ENCODE data around the gene GSS. TPM values are rescaled to one million over a fixed set of nuclear protein-coding genes. Genes with fewer than 3 reads are reported as not detected.
"Not testable (repeated sequence)": the region's sequence is repeated elsewhere in the genome, so short reads cannot be mapped to it uniquely, and the experiment has no call there.

The GSS gene
- total RNA-seq, 1 experiment from 2014 or later = 95.9 TPM

DNA sequence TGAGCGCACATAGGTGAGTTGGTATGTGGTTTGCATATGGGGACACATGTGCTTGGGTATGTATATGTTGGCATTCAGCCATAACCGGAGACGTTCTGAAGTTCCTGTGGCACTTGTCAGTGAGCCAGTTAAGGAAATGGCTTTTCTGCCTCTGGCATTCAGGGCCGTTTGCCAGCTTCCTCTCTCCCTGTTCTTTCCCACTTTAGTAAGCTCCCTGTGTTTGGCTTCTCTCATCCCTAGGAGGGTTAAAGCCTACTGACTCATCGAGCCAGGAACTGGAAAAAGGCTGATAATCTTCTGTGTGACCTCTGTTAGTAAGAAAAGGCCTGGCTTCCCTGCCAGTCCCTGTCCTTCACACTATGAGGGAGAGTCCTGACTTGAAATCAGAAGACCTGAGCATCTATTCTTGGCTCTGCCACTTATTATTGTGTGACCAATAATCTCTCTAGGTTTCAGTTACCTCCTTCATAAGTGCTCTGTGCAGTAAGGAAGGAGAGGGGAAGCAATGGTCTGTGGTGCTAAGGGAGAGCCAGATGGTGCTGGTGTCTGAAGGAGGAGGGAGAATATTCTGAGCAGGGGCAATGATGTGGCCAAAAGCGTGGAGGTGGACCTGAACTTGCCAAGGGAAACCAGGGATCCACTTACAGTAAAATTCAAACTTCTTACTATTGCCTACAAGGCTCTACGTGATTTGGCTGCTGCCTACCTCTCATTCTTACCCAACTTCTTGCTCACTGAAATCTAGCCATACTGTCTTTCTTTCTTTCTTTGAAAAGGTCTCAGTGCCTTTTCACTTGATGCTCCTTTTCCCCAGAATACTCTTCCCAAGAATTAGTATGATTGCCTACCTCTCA, 47.8 kb downstream of the GSS start:
- BruUV-seq (replicated peaks) = no TSS peak
- ATAC-seq (peak; percentile 99), DNase-seq (peak; percentile 100)
- H2AFZ ChIP-seq (ENCODE audit: low read length) = no peak overlapping the region
- H3K4me1 ChIP-seq (ENCODE audit: insufficient read depth, low read length) = peaks cover 23% of the 10 kb centered on the region
- 0 out of 2 replicates have a peak, but pooled peaks cover 4% of the 10 kb centered on the region for H3K36me3 ChIP-seq (ENCODE audit: low read depth, low read length)
- no peak overlapping the region for H3K4me3 ChIP-seq (ENCODE audit: low read length)
- TF ChIP-seq EZH2phosphoT487 (IDR thresholded peaks at IDR 0.05; ENCODE audit: borderline replicate concordance, low read length) (no peak), EZH2 (IDR thresholded peaks at IDR 0.05; ENCODE audit: low read length, unreplicated experiment) (no peak)
- TF ChIP-seq, protein P1, sequence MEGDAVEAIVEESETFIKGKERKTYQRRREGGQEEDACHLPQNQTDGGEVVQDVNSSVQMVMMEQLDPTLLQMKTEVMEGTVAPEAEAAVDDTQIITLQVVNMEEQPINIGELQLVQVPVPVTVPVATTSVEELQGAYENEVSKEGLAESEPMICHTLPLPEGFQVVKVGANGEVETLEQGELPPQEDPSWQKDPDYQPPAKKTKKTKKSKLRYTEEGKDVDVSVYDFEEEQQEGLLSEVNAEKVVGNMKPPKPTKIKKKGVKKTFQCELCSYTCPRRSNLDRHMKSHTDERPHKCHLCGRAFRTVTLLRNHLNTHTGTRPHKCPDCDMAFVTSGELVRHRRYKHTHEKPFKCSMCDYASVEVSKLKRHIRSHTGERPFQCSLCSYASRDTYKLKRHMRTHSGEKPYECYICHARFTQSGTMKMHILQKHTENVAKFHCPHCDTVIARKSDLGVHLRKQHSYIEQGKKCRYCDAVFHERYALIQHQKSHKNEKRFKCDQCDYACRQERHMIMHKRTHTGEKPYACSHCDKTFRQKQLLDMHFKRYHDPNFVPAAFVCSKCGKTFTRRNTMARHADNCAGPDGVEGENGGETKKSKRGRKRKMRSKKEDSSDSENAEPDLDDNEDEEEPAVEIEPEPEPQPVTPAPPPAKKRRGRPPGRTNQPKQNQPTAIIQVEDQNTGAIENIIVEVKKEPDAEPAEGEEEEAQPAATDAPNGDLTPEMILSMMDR (conservative IDR thresholded peaks at IDR 0.05; ENCODE audit: low read depth, low read length) = no peak
- H3F3A ChIP-seq (ENCODE audit: low read length, unreplicated experiment) = peaks cover 6% of the 10 kb centered on the region
- peak overlapping the region; percentile 63 for H3K9ac ChIP-seq (ENCODE audit: low read length)
- H3K9me2 ChIP-seq (replicated peaks; ENCODE audit: low read length) = no peaks in the 10 kb centered on the region
- no peaks in the 10 kb centered on the region for H4K20me1 ChIP-seq (ENCODE audit: low read length)
- H3K4me2 ChIP-seq (ENCODE audit: low read length) = peak overlapping the region; percentile 60
- POLR2A ChIA-PET (ENCODE audit: unreplicated experiment) = interaction anchor here (0.6 kb wide), 2 partner anchors 369 to 712 kb away, joined by 3 to 4 read pairs; no protein-coding TSS in a partner anchor
- H3K9me3 ChIP-seq (ENCODE audit: low read length) = no peaks in the 10 kb centered on the region
- no peaks in the 10 kb centered on the region; the same call in 1 of the 2 replicates for H3K79me2 ChIP-seq (ENCODE audit: low read length)
- CTCF ChIA-PET = interaction anchor here (0.6 to 0.9 kb wide), 2 partner anchors 48 to 61 kb away, joined by 4 to 6 read pairs; partner anchors contain the start of genes GSS and MYH7B
- H3K27ac ChIP-seq (ENCODE audit: low read length) = peak overlapping the region; percentile 94
- H3K27me3 ChIP-seq (ENCODE audit: low read length) = no peaks in the 10 kb centered on the region
- intact Hi-C loops (cut with micrococcal nuclease) = loop anchor here (1.0 to 2.0 kb wide), 3 partner anchors 14 to 47 kb away; partner anchors contain the start of genes ACSS2, GSS and MYH7B

DNA sequence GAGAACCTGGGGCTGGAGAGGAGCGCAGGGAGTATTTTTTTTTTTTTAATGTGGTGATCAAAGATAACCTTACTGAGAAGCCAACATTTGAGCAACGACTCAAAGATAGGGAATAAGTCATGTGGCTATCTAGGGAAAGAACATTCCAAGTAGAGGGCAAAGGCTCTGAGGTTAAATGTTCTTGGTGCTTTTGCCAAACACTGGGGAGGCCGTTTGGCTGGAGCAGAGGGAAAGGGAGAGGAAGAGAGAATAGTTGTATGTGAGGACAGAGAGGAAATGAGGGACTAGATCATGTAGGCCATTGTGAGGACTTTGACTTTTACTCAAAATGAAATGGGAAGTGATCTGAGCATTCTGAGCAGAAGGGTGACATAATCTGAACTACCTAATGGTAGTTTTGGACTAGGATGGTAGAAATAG, 51.4 kb downstream of the GSS start:
- Histone ChIP-seq H3K4me1 (ENCODE audit: insufficient read depth, low read length) (peaks cover 25% of the 10 kb centered on the region), H3K9ac (ENCODE audit: low read length) (no peak overlapping the region), H3K9me2 (replicated peaks; ENCODE audit: low read length) (no peaks in the 10 kb centered on the region), H2AFZ (ENCODE audit: low read length) (no peak overlapping the region), H3K27me3 (ENCODE audit: low read length) (no peaks in the 10 kb centered on the region), H3K9me3 (ENCODE audit: low read length) (no peaks in the 10 kb centered on the region), H4K20me1 (ENCODE audit: low read length) (no peaks in the 10 kb centered on the region), H3K27ac (ENCODE audit: low read length) (no peak overlapping the region), H3K79me2 (ENCODE audit: low read length) (no peaks in the 10 kb centered on the region; the same call in 1 of the 2 replicates), H3K36me3 (ENCODE audit: low read depth, low read length) (peaks cover 6% of the 10 kb centered on the region; the same call in 1 of the 2 replicates), H3F3A (ENCODE audit: low read length, unreplicated experiment) (peaks cover 6% of the 10 kb centered on the region), H3K4me2 (ENCODE audit: low read length) (no peak overlapping the region), H3K4me3 (ENCODE audit: low read length) (no peak overlapping the region)
- BruUV-seq (replicated peaks) = no TSS peak
- CTCF ChIA-PET = no interaction called here
- POLR2A ChIA-PET (ENCODE audit: unreplicated experiment) = no interaction called here
- ATAC-seq = no peak
- TF ChIP-seq, protein P1 (conservative IDR thresholded peaks at IDR 0.05; ENCODE audit: low read depth, low read length) = no peak
- TF ChIP-seq EZH2 (IDR thresholded peaks at IDR 0.05; ENCODE audit: low read length, unreplicated experiment) (no peak), EZH2phosphoT487 (IDR thresholded peaks at IDR 0.05; ENCODE audit: borderline replicate concordance, low read length) (no peak)
- intact Hi-C loops (cut with micrococcal nuclease) = no loop called here
- no peak for DNase-seq

DNA sequence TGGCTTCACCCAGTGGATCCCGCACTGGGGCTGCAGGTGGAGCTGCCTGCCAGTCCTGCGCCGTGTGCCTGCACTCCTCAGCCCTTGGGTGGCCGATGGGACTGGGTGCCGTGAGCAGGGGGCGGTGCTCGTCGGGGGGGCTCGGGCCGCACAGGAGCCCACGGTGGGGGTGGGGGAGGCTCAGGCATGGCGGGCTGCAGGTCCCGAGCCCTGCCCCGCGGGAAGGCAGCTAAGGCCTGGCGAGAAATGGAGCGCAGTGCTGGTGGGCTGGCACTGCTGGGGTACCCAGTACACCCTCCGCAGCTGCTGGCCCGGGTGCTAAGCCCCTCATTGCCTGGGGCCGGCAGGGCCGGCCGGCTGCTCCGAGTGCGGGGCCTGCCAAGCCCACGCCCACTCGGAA, 56.9 kb downstream of the GSS start:
- H3K79me2 ChIP-seq (ENCODE audit: low read length); DNase-seq; H3K4me2 ChIP-seq (ENCODE audit: low read length); H4K20me1 ChIP-seq (ENCODE audit: low read length); intact Hi-C loops (cut with micrococcal nuclease); H3K4me3 ChIP-seq (ENCODE audit: low read length); CTCF ChIA-PET; H3F3A ChIP-seq (ENCODE audit: low read length, unreplicated experiment); POLR2A ChIA-PET (ENCODE audit: unreplicated experiment); H3K9me2 ChIP-seq (replicated peaks; ENCODE audit: low read length); BruUV-seq (replicated peaks); H3K27me3 ChIP-seq (ENCODE audit: low read length); H3K9me3 ChIP-seq (ENCODE audit: low read length); H2AFZ ChIP-seq (ENCODE audit: low read length); H3K36me3 ChIP-seq (ENCODE audit: low read depth, low read length); H3K9ac ChIP-seq (ENCODE audit: low read length); H3K27ac ChIP-seq (ENCODE audit: low read length); ATAC-seq; H3K4me1 ChIP-seq (ENCODE audit: insufficient read depth, low read length): not testable (repeated sequence)

DNA sequence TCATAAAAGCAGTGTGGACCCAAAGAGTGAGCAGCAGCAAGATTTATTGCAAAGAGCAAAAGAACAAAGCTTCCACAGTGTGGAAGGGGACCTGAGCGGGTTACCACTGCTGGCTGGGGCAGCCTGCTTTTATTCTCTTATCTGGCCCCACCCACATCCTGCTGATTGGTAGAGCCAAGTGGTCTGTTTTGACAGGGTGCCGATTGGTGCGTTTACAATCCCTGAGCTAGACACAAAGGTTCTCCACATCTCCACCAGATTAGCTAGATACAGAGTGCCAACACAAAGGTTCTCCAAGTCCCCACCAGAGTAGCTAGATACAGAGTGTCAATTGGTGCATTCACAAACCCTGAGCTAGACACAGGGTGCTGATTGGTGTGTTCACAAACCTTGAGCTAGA, 57.5 kb downstream of the GSS start:
- H4K20me1 ChIP-seq (ENCODE audit: low read length); H3K79me2 ChIP-seq (ENCODE audit: low read length); ATAC-seq; H3F3A ChIP-seq (ENCODE audit: low read length, unreplicated experiment); H3K9me2 ChIP-seq (replicated peaks; ENCODE audit: low read length); DNase-seq; POLR2A ChIA-PET (ENCODE audit: unreplicated experiment); H3K4me2 ChIP-seq (ENCODE audit: low read length); BruUV-seq (replicated peaks); H3K36me3 ChIP-seq (ENCODE audit: low read depth, low read length); intact Hi-C loops (cut with micrococcal nuclease); H3K4me1 ChIP-seq (ENCODE audit: insufficient read depth, low read length); H3K9me3 ChIP-seq (ENCODE audit: low read length); H3K27ac ChIP-seq (ENCODE audit: low read length); H3K27me3 ChIP-seq (ENCODE audit: low read length); H3K4me3 ChIP-seq (ENCODE audit: low read length); CTCF ChIA-PET; H2AFZ ChIP-seq (ENCODE audit: low read length); H3K9ac ChIP-seq (ENCODE audit: low read length): not testable (repeated sequence)
